Glutamatergic neuron (in vitro differentiated cells): ENCODE data around the gene ACOT11. TPM values are rescaled to one million over a fixed set of nuclear protein-coding genes. Genes with fewer than 3 reads are reported as not detected.

ENCODE experiments used
- DNase-seq: peaks from one replicate; pipeline ENCODE4 v3.0.0; 2022
- H3K27ac Mint-ChIP-seq: one replicate; pipeline ENCODE4 v1.8.0; 2020; ENCODE audit warnings: mild to moderate bottlenecking, mixed read lengths, inconsistent platforms; ENCODE audit not compliant: unreplicated experiment
- H3K27me3 Mint-ChIP-seq: one replicate; pipeline ENCODE4 v1.8.0; 2020; ENCODE audit warnings: mild to moderate bottlenecking, moderate library complexity, mixed read lengths, inconsistent platforms; ENCODE audit not compliant: unreplicated experiment
- H3K36me3 Mint-ChIP-seq: one replicate; pipeline ENCODE4 v1.8.0; 2020; ENCODE audit warnings: mild to moderate bottlenecking, mixed read lengths, inconsistent platforms; ENCODE audit not compliant: unreplicated experiment
- H3K4me1 Mint-ChIP-seq: one replicate; pipeline ENCODE4 v1.8.0; 2020; ENCODE audit warnings: mild to moderate bottlenecking, low read depth, mixed read lengths, inconsistent platforms; ENCODE audit not compliant: unreplicated experiment
- H3K4me3 Mint-ChIP-seq: one replicate; pipeline ENCODE4 v1.8.0; 2020; ENCODE audit warnings: mild to moderate bottlenecking, mixed read lengths, inconsistent platforms; ENCODE audit not compliant: unreplicated experiment
- H3K9me3 Mint-ChIP-seq: one replicate; pipeline ENCODE4 v1.8.0; 2020; ENCODE audit warnings: mild to moderate bottlenecking, moderate library complexity, mixed read lengths, inconsistent platforms; ENCODE audit not compliant: unreplicated experiment
- CTCF ChIP-seq: fragments of 200-600 bp; sonication (generic); IDR thresholded peaks from one replicate; pipeline ENCODE4 v1.5.0; 2021; ENCODE audit not compliant: partially characterized antibody, unreplicated experiment
- total RNA-seq: library from RNA; stranded (reverse); fragmentation: NEBNext Ultra II Directional; extraction: Animal tissue kit (Norgen Biotek cat#: 25700); gene quantifications from one replicate; pipeline ENCODE4 v1.2.1, GENCODE V29; 2021; ENCODE audit not compliant: unreplicated experiment

Gene ACOT11
- total RNA-seq, 1 donor from 2014 or later: 0.32 TPM

- no peak for TF ChIP-seq CTCF
- Mint-ChIP-seq H3K9me3 (peaks cover 3% of the 10 kb centered on the region), H3K27me3 (peaks cover 13% of the 10 kb centered on the region), H3K4me1 (peaks cover 10% of the 10 kb centered on the region), H3K4me3 (no peak overlapping the region), H3K27ac (no peak overlapping the region), H3K36me3 (no peaks in the 10 kb centered on the region)
- no peak for DNase-seq
These were observed 53.1 kb downstream of the ACOT11 start for GRCh38 chr1:54600947-54601721.

- DNase-seq: no peak
- peaks cover 10% of the 10 kb centered on the region for H3K4me1 Mint-ChIP-seq
- H3K9me3 Mint-ChIP-seq: peaks cover 6% of the 10 kb centered on the region
- no peak overlapping the region for H3K4me3 Mint-ChIP-seq
- H3K36me3 Mint-ChIP-seq: no peaks in the 10 kb centered on the region
- no peak for TF ChIP-seq CTCF
- no peak overlapping the region for H3K27ac Mint-ChIP-seq
- H3K27me3 Mint-ChIP-seq: peaks cover 13% of the 10 kb centered on the region
These were observed 53.7 kb downstream of the ACOT11 start for GRCh38 chr1:54601730-54602129.

GRCh38 chr1:54602554-54602953 is 54.5 kb downstream of the ACOT11 start:
- H3K27me3 Mint-ChIP-seq: peaks cover 13% of the 10 kb centered on the region

GRCh38 chr1:54603241-54603640 is 55.2 kb downstream of the ACOT11 start:
- TF ChIP-seq CTCF: no peak

More at GRCh38 chr1:54602554-54602953, 54.5 kb downstream of the ACOT11 start:
- H3K27ac Mint-ChIP-seq: no peak overlapping the region
- DNase-seq: no peak
- no peak for TF ChIP-seq CTCF
- peaks cover 10% of the 10 kb centered on the region for H3K4me1 Mint-ChIP-seq
- peaks cover 6% of the 10 kb centered on the region for H3K9me3 Mint-ChIP-seq
- H3K36me3 Mint-ChIP-seq: no peaks in the 10 kb centered on the region
- H3K4me3 Mint-ChIP-seq: no peak overlapping the region

GRCh38 chr1:54604051-54604450 is 56.0 kb downstream of the ACOT11 start:
- H3K4me1 Mint-ChIP-seq: peaks cover 11% of the 10 kb centered on the region
- DNase-seq: no peak
- H3K36me3 Mint-ChIP-seq: no peaks in the 10 kb centered on the region
- TF ChIP-seq CTCF: no peak
- H3K9me3 Mint-ChIP-seq: peaks cover 9% of the 10 kb centered on the region
- H3K27me3 Mint-ChIP-seq: peaks cover 15% of the 10 kb centered on the region
- H3K27ac Mint-ChIP-seq: no peak overlapping the region
- H3K4me3 Mint-ChIP-seq: no peak overlapping the region

More at GRCh38 chr1:54603241-54603640, 55.2 kb downstream of the ACOT11 start:
- Mint-ChIP-seq H3K27me3 (peaks cover 13% of the 10 kb centered on the region), H3K27ac (no peak overlapping the region), H3K9me3 (peaks cover 6% of the 10 kb centered on the region), H3K4me1 (peaks cover 10% of the 10 kb centered on the region), H3K36me3 (no peaks in the 10 kb centered on the region), H3K4me3 (no peak overlapping the region)
- no peak for DNase-seq
